Suprapubic skin (tissue), 4 donors: ENCODE data around the gene TMEM18. TPM values are rescaled to one million over a fixed set of nuclear protein-coding genes. Genes with fewer than 3 reads are reported as not detected.

Source experiments
- DNase-seq, 2 donors: peaks; one replicate each; pipeline ENCODE4 v3.0.0-alpha.2; 2019; ENCODE audit warnings: low spot score in 2 of 2
- H3K27ac ChIP-seq: fragments of 200-600 bp; sonication (generic); one replicate; pipeline ENCODE4 v1.5.1; 2019
- H3K27me3 ChIP-seq: fragments of 200-600 bp; sonication (generic); one replicate; pipeline ENCODE4 v1.5.1; 2019
- H3K36me3 ChIP-seq: fragments of 200-600 bp; sonication (generic); one replicate; pipeline ENCODE4 v1.5.1; 2019
- H3K4me1 ChIP-seq: fragments of 200-600 bp; sonication (generic); one replicate; pipeline ENCODE4 v1.5.1; 2019
- H3K4me3 ChIP-seq: fragments of 200-600 bp; sonication (generic); one replicate; pipeline ENCODE4 v1.5.1; 2019; ENCODE audit warnings: mild to moderate bottlenecking
- H3K9me3 ChIP-seq: fragments of 200-600 bp; sonication (generic); one replicate; pipeline ENCODE4 v1.5.1; 2019
- EP300 ChIP-seq: sonication (generic); formaldehyde crosslinking; IDR thresholded peaks from one replicate; pipeline ENCODE4 v1.6.1; 2017; ENCODE audit warnings: antibody characterized with exemption
- POLR2A ChIP-seq, 2 donors: fragments of 450-650 bp; IDR thresholded peaks; one replicate each; pipeline ENCODE4 v1.6.1; 2017; ENCODE audit warnings: antibody characterized with exemption in 2 of 2, mild to moderate bottlenecking in 2 of 2, moderate library complexity in 2 of 2
- POLR2AphosphoS5 ChIP-seq, 3 donors: sonication (generic); formaldehyde crosslinking; IDR thresholded peaks; one replicate each; pipeline ENCODE4 v1.6.1; 2017; ENCODE audit warnings: antibody characterized with exemption in 3 of 3
- WGBS: methylation state at CpG from one replicate; pipeline ENCODE4 v1.1.5; 2018; 5-methylcytosine and 5-hydroxymethylcytosine counted together
- total RNA-seq, 4 donors: library from RNA; depleted of rRNA; stranded (reverse); fragments of >200 nt; gene quantifications; one replicate each; pipeline ENCODE4 v1.1.0, GENCODE V29; 2016
- TF ChIP-seq, protein P1 (sequence below), 2 donors: fragments of 200-600 bp in 1 of 2; fragments of 450-650 bp in 1 of 2; sonication (generic) in 1 of 2; IDR thresholded peaks; one replicate each; pipeline ENCODE4 v1.5.1; 2016 to 2019; ENCODE audit warnings: antibody characterized with exemption in 2 of 2, mild to moderate bottlenecking in 1 of 2, moderate library complexity in 1 of 2

The TMEM18 gene
- total RNA-seq, result 10 to 100 TPM; 20.4 to 24.6 (median 22.0) TPM

DNA sequence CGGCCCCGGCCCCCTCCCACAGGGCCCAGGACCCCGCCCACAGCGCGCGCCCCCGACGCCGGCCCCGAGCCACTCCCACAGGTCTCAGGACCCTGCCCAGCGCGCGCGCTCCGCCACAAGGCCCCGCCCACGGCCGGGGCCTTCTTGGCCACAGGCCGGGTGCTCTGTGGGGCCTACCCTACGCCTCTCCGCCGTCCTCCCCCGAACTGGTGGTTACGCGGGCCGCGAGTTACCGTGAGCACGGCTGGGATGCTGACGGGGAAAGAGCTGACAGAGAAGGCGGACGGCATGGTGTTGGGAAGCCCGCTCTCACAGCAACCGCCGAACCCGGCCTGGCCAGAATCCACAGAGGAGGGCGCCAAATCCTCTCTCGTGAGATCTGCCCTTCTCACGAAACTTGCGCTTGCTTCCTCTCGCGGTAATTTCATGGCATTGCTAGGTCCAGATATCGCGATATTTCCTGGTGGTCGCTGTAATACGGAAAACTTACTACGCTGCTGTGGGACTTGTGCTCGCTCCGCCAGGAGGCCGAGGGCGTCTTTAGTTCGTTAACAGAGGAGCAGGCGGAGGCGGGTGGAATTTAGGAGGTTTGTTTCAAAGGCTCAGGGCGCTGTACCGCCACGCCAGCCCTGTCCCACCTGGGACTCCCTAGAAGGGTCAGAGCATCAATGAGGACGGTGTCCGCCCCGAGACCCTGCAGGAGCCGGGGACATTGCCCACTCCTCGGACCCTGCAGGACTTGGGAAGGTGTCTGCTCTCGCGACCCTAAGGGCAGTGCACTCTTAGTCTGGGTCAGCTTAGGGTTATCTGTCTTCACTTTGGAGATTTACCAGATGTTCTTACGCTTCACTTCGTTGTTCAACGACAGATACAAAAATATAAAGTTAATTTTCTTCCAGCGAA lies at the start of gene TMEM18:
Gene TMEM18 (minus strand): TSS at position 351 of the 903 bp plus-strand sequence. CDS start 61 bp downstream, at position 290.
- TF ChIP-seq POLR2A (IDR thresholded peaks at IDR 0.05) (peak; percentile 38 to 92), POLR2AphosphoS5 (IDR thresholded peaks at IDR 0.05) (peak; percentile 58 to 95 (median 80)), EP300 (no peak)
- TF ChIP-seq, protein P1, sequence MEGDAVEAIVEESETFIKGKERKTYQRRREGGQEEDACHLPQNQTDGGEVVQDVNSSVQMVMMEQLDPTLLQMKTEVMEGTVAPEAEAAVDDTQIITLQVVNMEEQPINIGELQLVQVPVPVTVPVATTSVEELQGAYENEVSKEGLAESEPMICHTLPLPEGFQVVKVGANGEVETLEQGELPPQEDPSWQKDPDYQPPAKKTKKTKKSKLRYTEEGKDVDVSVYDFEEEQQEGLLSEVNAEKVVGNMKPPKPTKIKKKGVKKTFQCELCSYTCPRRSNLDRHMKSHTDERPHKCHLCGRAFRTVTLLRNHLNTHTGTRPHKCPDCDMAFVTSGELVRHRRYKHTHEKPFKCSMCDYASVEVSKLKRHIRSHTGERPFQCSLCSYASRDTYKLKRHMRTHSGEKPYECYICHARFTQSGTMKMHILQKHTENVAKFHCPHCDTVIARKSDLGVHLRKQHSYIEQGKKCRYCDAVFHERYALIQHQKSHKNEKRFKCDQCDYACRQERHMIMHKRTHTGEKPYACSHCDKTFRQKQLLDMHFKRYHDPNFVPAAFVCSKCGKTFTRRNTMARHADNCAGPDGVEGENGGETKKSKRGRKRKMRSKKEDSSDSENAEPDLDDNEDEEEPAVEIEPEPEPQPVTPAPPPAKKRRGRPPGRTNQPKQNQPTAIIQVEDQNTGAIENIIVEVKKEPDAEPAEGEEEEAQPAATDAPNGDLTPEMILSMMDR (IDR thresholded peaks at IDR 0.05), result peak in 1 of 2 donors; percentile 21
- H3K9me3 ChIP-seq, result no peaks in the 10 kb centered on the region
- DNase-seq, result peak; percentile 95 to 96
- peak within 1 kb of the TSS; percentile 74 for H3K4me3 ChIP-seq
- H3K27ac ChIP-seq, result peak within 1 kb of the TSS; percentile 99
- 1% methylated on average over 51 of the region's 68 CpGs for WGBS
- H3K4me1 ChIP-seq, result peaks cover 13% of the 10 kb centered on the region
- H3K27me3 ChIP-seq, result no peaks in the 10 kb centered on the region
- peaks cover 12% of the 10 kb centered on the region for H3K36me3 ChIP-seq

DNA sequence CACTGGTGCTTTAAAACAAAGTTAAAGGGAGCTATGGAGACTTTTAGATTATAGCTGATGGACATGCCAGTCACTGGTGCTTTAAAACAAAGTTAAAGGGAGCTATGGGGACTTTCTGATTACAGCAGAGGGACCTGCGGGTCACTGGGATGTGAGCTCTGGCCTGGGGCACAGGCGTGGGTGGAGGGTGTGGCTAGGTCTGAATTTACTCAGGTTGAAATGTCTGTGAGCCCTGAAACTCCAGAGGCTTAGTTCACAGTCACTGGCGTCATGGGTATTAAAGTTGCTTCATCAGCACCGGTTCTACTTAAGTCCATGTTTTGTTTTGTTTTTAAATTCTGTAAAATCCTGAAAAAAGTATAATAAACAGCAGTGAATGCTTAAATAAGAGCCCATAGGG lies 49.0 kb upstream of the TMEM18 start:
- Histone ChIP-seq H3K27ac (no peak overlapping the region), H3K4me1 (no peaks in the 10 kb centered on the region), H3K9me3 (no peaks in the 10 kb centered on the region), H3K4me3 (no peak overlapping the region), H3K27me3 (peaks cover 5% of the 10 kb centered on the region), H3K36me3 (no peaks in the 10 kb centered on the region)
- WGBS, result 42% methylated on average over 4 of the region's 4 CpGs
- TF ChIP-seq POLR2A (IDR thresholded peaks at IDR 0.05), result no peak
- no peak for TF ChIP-seq POLR2AphosphoS5 (IDR thresholded peaks at IDR 0.05)
- TF ChIP-seq, protein P1 (IDR thresholded peaks at IDR 0.05), result no peak
- no peak for TF ChIP-seq EP300
- no peak for DNase-seq

DNA sequence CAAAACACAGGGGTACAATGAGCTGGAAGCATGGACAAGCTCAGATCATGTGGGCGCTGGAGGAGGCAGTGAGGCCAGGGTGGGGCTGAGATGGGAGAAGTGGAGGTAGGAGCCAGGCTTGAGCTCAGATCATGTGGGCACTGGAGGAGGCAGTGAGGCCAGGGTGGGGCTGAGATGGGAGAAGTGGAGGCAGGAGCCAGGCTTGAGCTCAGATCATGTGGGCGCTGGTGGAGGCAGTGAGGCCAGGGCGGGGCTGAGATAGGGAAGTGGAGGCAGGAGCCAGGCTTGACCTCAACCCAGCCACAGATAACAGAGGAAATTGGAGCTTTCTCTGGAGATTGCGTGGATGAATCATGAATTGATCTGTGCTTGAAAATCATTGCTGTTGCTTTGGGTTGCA lies 48.3 kb upstream of the TMEM18 start:
- no peak overlapping the region for H3K4me3 ChIP-seq
- no peak overlapping the region for H3K27ac ChIP-seq
- no peaks in the 10 kb centered on the region for H3K4me1 ChIP-seq
- 87% methylated on average over 4 of the region's 4 CpGs for WGBS
- TF ChIP-seq EP300 (no peak), POLR2AphosphoS5 (IDR thresholded peaks at IDR 0.05) (no peak), POLR2A (IDR thresholded peaks at IDR 0.05) (no peak)
- TF ChIP-seq, protein P1 (IDR thresholded peaks at IDR 0.05), result no peak
- DNase-seq, result no peak
- H3K9me3 ChIP-seq, result no peaks in the 10 kb centered on the region
- H3K27me3 ChIP-seq, result peaks cover 5% of the 10 kb centered on the region
- H3K36me3 ChIP-seq, result no peaks in the 10 kb centered on the region

DNA sequence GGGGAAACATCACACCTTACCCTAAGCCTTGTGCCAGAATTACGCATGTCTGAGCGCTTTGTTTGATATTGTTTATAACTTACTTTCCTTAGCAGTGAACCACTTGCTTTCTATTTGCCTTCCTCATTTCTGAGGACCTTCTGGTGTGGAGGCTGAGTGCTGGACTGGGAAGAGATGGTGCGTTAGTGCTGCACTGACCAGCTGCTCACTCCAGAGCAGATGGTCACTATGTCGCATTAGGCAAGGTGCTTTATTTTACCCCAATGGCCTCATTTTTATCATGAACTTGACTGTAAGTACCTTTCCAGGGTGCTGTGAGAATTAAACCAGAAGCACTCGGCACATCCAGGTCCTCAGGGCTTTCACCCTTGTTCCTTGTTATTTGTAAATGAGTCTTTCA lies 46.6 kb upstream of the TMEM18 start:
- Histone ChIP-seq H3K27me3 (peaks cover 5% of the 10 kb centered on the region), H3K36me3 (no peaks in the 10 kb centered on the region), H3K4me1 (no peaks in the 10 kb centered on the region), H3K9me3 (no peaks in the 10 kb centered on the region), H3K27ac (no peak overlapping the region), H3K4me3 (no peak overlapping the region)
- WGBS, result 86% methylated on average over 5 of the region's 5 CpGs
- DNase-seq, result no peak
- TF ChIP-seq, protein P1 (IDR thresholded peaks at IDR 0.05), result no peak
- TF ChIP-seq EP300 (no peak), POLR2A (IDR thresholded peaks at IDR 0.05) (no peak), POLR2AphosphoS5 (IDR thresholded peaks at IDR 0.05) (no peak)

DNA sequence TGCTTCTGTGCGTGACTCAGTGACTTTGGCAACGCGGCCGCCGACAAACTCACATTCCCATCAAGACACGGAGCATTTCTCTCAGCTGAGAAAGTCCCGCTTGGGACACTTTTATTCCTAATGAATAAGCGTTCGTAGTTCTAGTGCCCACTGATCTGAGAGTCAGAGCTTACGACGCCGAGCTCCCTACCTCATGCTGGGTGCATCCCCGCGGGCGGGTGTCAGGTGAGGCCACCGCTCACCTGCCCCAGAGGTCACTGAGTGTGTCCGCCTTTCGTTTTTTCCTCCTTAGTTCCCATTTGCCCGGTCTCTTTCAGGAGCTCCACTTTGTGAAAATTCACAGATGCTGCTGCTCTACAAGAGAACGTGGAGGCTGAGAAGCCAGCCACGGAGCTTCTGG lies 43.6 kb upstream of the TMEM18 start:
- no peaks in the 10 kb centered on the region for H3K36me3 ChIP-seq
- H3K4me3 ChIP-seq, result no peak overlapping the region
- no peak for DNase-seq
- no peaks in the 10 kb centered on the region for H3K9me3 ChIP-seq
- WGBS, result 90% methylated on average over 21 of the region's 21 CpGs
- H3K4me1 ChIP-seq, result no peaks in the 10 kb centered on the region
- peaks cover 10% of the 10 kb centered on the region for H3K27me3 ChIP-seq
- H3K27ac ChIP-seq, result no peak overlapping the region
- TF ChIP-seq POLR2A (IDR thresholded peaks at IDR 0.05), result no peak
